ENCODE results near the gene BRS3.

BRS3 gene

GRCh38 chrX:136457303-136457917 is 30.3 kb upstream of the BRS3 start:
- Histone ChIP-seq H3K9me3 (ENCODE audit: control insufficient read depth, insufficient read depth, low read depth, low read length) (no peaks in the 10 kb centered on the region), H3K4me3 (ENCODE audit: low read depth, low read length) (no peak overlapping the region), H3K36me3 (ENCODE audit: control insufficient read depth in 2 of 2, insufficient read depth in 1 of 2, low read length in 2 of 2) (no peaks in the 10 kb centered on the region; a peak in 1 of 3 replicates), H3K27ac (ENCODE audit: extremely low read depth, low read depth, low read length) (no peak overlapping the region), H3K4me1 (ENCODE audit: control insufficient read depth, insufficient read depth, low read length) (peaks cover 7% of the 10 kb centered on the region)
- TF ChIP-seq PRDM6 (tag by site-specific recombination; IDR thresholded peaks at IDR 0.05) (peak; percentile 89), ZNF280D (tag by site-specific recombination; IDR thresholded peaks at IDR 0.05) (no peak), ZNF518A (tag by site-specific recombination; conservative IDR thresholded peaks at IDR 0.05; ENCODE audit: low read depth) (no peak), ZNF132 (tag by site-specific recombination; IDR thresholded peaks at IDR 0.05; ENCODE audit: borderline replicate concordance) (no peak), ZNF16 (tag by site-specific recombination; IDR thresholded peaks at IDR 0.05; ENCODE audit: low read depth) (no peak), GLI2 (tag by site-specific recombination; IDR thresholded peaks at IDR 0.05; ENCODE audit: borderline replicate concordance, low read depth) (no peak), ZBTB44 (tag by site-specific recombination; IDR thresholded peaks at IDR 0.05) (0 out of 2 replicates have a peak, but pooled peaks have one; percentile 37), SETDB1 (IDR thresholded peaks at IDR 0.05; ENCODE audit: insufficient read length, low read length) (no peak), TSHZ1 (tag by site-specific recombination; IDR thresholded peaks at IDR 0.05; ENCODE audit: borderline replicate concordance) (no peak)
- CTCF ChIA-PET: interaction anchor here (0.7 to 0.9 kb wide), 2 partner anchors 120 to 180 kb away, joined by 3 read pairs; no protein-coding TSS in a partner anchor
- POLR2A ChIA-PET: no interaction called here

All from HEK293 (cell line).